HPDE6-E6E7 (cell line): ENCODE data around the gene OLA1.

Source experiments
- DNase-seq: peaks from one replicate; pipeline ENCODE4 v3.0.0; 2011; ENCODE audit warnings: missing footprints; ENCODE audit errors: extremely low spot score

The OLA1 gene

DNA sequence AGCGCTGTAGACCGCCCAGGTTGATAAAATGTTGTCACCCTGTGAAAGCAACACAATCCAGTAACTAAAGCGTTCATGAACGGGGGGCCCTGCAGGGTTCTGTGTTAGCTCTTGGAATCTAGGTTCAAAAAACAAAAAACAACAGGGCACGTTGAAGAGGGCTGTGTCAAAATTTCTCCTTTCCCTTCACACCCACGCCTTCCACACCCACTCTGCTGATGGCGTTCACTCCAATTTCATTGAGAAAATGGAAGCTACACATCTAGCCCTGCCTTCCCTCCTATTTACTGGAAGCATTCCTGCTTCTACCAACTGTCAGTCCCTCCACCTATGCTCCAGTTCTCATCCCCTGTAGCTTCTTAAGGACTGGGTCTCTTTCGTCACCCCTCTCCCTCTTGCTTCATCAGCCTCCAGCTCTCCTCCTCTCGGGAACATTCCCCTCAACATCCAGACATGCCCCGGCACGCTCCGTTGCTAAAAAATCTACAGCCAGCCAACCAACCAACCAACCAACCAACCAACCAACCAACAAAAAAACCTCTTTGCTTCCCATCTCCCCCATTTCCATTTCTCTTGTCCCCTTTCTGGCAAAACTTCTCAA, 184.7 kb downstream of the OLA1 start:
- no peak for DNase-seq

DNA sequence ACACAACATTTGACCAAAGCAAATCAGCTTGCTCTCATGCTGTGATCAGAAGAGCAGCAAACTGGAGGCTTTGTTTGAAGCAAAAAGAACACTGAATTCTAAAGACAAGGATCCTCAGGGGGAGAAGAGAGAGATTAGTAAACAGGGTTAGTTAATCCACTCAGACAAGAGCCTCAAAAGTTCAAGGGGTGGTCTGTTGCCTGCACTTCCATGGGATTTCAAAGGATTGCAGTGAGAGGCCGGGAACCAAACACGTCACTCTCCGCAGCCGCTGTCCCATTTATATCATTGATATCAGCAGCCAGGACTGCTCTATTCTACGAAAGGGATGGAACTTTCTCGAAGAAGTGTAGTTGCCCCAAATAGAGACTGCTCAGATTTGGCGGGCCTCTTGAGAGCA, 185.4 kb downstream of the OLA1 start:
- no peak for DNase-seq

DNA sequence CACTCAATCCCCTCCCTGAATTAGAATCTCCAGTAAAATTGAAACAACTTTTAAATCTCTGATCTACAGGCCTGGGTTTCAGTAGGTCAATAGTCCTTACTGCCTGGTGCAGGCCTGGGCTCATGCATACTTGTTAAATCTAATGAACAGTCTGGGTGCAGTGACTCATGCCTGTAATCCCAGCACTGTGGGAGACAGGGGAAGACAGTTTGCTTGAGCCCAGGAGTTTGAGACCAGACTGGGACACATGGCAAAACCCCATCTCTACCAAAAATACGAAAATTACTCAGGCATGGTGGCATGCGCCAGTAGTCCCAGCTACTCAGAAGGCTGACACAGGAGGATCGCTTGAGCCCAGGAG, 188.5 kb downstream of the OLA1 start:
- DNase-seq = no peak

DNA sequence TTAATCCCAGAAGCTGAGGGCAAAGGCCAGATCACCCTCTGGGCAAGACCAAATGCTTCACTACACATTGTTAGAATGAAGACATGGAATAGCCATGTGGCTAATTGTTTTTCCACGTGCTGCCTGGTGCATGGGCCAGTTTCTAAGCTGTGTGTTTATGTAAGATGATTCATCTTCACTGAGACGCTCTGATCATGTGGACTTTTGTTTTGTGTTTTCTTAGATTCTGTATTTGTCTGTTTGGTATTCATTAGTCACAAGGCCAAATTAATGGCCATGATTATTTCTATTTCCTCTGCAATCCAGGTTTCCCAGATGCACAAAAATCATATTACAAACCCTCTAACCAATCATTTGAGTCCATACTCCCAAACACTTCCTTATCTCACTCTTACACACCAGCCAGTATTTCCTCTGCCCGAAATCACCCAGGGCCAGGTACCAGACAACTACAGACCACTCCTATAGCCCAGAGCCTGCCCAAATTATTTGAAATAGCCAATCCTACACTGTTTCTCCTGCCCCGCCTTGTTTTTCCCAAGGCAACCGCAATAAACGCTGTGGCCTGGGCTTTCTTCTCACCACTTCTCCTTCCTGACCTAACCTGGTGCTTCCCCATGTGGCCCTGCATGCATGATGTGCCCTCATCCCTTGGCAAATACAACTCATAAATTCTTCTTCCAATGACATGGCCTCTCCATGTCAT, 189.0 kb downstream of the OLA1 start:
- no peak for DNase-seq

DNA sequence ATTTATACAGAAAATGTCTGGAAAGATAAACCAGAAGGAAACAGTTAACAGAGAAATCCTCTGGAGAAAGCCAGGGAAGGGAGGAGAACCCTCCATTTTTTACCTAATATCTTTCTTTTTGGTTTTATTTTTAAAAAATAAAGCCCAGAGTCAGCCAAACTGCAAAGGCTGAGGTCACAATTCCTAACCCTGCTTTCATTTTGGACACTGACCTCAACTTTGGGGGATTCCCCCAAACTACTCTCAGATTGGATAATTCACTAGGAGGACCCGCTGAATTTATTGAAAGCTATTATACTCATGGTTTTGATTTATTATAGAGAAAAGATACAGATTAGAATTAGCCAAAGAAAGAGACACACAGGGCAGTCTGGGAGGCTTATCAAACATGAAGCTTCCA, 189.9 kb downstream of the OLA1 start:
- DNase-seq = no peak

DNA sequence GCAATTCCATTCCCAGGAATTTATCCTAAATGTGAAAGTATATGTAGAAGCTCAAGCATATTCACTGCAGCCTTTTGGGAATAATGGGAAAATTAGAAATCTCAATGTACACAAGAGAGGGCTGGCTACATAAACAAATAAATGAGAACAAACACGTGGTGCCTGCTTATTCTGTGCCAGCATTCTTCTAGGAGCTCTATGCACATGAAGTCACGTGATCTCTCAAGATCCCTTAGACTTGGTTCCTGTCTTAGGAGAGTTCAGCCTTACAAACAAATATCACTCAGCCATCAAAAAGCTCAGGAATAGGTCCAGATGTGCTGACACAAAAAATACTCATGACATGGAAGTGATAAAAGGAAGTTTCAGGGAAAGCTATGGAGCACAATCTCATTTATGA, 190.3 kb downstream of the OLA1 start:
- no peak for DNase-seq

DNA sequence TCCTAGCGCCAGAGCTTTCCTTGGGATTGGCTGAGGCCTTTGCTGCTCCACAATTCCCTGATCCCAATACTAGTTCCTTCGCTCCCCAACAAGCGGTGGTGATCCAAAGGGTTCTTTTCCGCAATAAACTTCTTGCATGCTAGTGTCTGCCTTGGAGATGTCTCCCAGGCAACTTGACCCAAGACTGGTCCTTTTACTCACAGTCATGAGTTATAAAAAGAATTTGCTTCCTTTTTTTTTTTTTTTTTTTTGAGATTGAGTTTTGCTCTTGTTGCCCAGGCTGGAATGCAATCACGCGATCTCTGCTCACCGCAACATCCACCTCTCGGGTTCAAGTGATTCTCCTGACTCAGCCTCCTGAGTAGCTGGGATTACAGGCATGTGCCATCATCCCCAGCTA, 193.4 kb downstream of the OLA1 start:
- no peak for DNase-seq

DNA sequence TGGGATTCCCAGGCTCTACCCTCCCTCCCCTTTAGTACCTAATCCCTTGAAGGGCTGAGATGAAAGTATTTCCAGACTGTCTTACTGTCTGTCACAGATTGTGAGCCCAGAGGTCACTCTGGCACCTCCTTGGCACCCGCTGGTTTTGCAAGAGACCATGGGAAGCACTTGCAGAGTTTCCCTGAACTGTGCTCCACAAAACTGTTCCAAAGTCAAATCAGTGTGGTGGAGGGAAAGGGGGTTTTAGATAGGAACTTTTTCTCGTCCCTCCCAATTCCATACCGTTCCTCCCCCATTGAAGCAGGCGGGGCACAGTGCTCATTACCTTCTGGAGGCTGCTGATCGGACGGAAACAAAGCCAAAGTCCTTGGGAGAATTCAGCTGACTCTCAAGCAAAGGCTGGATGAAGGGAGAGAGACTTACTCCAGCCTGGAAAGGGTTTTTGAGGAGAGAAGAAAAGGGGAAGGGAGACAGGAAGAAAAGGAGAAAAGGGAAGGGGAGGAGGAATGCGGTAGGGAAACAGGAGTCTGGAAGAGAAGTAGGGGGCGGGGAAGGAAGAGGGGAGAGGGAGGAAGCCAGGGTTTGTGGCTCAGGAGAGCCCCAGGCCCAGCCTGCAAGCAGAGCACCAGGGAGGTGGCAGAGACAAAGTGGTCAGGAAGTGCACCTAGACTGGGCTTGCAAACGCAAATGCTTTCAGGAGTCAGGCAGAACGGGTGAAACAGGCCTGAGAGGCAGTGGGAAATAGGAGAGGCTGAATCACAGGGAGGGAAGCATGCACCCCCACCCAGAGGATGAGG, 194.8 kb downstream of the OLA1 start:
- no peak for DNase-seq

DNA sequence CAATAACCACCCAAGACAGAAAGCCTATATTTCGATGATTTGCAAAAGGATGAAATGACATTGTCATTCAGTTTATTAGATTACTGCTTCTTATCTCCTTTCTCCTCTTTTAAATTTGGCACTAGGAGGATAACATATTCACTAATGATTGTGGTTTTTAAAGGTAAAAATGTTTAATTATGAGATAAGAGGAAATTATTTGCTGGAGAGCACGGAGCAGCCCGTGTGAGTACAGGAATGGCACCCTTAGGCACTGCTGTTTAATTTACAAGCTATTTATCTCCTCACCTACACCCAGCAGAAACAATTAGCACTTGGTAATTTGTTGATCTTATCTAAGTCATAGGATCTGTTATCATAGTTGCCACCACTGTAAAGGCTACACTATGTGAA, 195.8 kb downstream of the OLA1 start:
- no peak for DNase-seq

DNA sequence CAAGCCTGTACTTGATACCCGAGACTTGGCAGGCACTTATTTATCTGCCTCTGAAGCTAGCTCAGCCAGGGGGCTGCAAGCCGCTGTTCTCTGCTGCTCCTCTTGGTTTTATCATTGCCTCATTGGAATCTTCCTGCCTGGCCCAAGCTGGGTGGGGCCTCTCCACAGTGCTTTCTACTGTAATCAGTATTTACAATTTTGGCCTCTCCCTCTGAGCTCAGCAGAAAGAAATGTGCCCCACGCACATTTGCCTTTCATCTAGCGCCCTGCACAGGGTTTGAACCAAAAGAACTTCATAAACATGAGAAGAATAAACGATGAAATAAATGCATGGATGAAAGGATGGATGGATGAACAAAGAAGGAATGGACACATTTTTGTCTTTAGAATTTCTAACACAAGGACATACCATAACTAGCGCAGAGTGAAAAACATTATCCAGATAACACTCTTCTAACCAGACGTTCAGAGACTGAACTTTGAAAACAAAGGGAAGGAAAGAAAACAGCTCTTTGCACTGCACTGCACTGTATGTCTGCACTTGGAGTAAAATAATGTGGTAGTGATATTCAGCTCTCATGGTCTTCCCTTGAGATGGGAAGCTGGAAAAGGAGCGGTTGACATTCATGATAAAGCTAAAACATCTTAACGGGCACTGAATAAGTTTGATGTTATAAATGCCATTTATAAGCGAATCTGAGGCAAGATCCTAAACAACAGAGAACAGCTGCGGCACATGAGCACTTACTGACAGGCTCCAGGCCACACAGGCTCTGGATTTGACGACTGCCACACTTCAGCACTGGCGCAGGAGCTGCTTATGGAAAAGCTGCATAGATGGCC, 196.4 kb downstream of the OLA1 start:
- DNase-seq = peak; percentile 37

DNA sequence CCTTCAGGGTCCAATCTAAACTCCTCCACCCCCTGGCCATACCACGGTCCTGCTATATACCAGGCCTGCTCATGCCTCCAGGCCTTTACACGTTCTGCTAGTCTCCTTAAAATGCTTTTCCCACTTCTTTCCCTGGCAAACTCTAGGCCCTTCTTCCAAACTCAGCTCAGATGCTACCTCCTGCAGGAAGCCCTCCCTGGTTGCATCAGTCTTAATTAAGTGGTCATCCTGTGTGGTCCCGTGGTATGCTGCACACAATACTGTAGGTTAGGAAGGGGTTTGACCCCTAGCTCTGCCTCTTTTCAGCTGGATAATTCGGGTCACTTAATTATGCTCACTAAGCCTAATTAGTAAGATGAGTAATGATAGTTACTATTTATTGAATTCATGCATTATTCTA, 197.3 kb downstream of the OLA1 start:
- no peak for DNase-seq

DNA sequence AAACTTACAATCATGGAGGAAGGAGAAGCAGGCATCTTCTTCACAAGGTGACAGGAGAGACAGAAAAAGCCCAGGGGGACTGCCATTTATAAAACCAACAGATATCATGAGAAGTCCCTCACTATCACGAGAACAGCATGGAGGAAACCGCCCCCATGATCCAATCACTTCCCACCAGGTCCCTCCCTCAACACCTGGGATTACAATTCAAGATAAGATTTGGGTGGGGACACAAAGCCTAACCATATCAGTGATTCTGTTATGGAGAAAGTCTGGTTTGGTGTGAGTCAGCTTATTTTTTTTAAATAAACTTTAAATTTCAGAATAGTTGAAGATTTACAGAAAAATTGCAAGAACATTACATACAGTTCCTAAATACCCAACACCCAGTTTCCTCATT, 198.4 kb downstream of the OLA1 start:
- no peak for DNase-seq

DNA sequence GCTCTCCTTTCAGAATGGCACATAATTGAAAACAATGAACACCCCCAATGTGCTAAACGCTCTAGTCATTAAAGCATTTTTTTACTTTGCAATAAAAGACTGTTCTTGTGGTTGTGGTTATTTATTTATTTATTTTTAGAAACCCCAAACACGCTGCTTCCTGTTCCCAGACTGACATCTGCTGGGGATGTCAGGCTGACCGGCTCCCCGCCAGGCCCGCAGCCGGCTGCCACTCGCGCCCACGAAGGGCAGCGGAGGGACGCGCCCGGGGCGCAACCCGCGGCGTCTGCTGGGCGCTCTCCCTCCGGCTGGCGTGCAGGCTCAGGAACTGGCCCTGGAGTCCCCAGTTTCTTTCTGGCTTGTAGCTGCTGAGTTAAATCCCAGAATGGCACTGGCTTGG, 200.1 kb downstream of the OLA1 start:
- no peak for DNase-seq

DNA sequence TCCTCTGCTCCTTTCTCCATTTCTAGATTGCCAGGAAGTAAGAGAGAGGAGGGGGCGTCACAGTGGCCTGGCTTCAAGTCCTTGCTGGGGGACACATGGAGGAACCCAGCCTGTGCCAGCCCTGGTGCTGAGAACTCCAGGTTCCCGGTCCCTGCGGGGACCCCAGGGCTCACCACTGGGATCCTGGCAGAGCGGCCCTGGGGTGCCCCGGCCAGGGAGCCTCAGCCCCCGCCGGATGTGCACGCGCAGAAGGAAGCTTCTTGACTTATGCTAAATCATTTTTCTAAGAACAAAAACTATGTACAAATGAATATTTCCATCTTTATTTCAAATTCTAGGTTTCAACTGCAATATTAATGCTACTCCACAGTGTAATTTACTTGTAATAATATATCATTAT, 200.6 kb downstream of the OLA1 start:
- no peak for DNase-seq

DNA sequence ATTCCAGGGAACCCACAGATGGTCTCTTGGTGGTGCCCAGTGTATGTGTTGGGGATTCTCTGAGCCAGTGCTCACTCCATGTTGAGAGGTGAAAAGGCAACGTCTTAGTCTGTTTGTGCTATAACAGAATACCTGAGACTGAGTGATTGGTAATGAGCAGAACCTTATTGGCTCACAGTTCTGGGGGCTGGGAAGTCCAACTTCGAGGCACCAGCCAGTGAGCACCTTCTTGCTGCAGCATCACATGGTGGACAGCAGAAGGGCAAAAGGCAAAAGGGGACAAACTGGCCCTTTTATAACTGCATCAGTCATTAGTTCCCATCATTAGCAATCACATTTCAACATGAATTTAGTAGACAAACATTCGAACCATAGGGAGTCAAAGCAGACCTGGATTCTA, 202.2 kb downstream of the OLA1 start:
- DNase-seq = no peak

DNA sequence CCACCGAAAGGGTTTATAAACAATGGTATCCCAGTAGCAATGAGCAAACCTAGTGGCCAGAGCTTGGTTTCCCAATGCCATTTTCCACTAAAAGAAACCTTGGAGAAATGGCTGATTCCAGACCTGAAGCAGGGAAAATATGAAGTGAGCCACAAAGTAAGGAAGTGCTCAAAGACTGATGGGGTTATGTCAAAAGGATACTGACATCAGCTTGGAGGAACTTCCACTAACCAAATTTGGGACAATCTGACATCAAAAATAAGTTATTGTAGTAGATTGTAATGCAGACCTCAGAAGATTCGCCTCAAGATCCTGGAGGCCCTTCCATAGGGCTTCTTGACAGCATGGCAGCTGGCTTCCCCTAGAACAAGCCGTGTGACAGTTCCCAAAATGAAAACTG, 203.8 kb downstream of the OLA1 start:
- no peak for DNase-seq

DNA sequence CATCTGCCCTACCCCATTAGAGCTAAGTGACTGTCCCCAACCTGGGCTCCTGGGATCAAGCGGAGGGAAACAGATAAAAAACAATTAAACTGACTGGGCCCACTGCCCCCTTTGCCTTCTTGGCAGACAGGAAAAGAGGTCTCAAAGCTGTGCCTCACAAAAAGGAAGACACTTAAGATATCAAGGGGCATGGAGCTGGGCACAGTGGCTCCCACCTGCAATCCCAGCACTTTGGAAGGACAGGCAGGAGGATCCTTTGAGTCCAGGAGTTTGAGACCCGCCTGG, 208.0 kb downstream of the OLA1 start:
- DNase-seq = no peak

DNA sequence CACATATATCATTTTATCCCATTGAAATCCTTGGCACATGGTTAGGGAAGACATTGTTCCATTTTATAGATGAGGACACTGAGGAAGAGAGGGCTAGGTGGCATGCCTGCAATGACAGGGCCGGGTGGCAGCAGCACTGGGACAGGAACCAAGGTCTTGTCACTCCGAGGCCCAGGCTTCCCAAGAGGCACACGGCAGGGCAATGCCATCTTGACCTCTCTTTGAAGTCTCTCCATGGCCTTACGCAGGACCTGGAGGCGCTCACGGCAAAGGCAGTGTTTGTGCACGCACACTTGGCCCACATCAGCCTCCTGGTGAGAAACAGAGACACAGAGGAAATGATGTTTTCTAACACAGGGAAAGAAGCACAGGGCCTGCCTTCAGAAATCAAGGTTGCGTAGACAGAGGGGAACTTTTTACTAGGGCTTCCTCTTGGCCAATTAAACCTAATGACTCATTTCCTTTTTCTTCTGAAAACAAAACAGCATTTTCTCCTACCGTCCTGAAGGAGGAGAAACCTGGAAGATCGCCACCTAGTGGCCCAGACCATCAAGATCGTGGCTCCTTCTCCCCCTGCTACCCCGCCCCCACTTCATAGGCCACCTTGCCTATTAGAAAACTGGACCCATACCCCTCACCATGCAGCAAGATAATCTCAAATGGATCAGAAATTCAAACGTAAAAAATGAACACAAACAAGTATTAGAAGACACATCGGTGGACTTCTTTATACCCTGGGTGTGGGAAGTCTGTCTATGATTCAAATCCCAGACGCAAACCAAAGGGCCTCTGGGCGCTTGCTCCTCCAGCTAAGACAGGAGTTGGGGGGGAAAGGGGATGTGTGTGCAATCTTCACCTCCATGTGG, 208.5 kb downstream of the OLA1 start:
- DNase-seq = peak; percentile 76

DNA sequence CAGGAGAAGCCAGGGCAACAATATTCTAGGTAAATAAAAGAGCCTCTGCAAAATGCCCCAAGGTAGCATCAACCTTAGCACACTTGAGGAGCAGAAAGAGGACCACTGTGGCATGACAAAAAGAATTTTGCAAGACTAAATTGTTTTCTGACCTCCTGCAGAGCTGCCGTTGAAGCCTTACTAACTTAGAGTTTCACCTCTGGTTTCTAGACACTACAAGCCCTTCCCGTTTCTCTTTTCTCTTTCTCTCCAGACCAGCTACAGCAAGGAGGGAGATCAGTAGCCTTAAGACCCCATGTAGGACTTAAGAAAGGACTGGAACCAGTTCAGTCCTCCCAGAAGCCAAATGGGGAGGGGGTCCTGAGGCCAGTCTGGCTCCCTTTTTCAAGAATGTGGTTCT, 209.9 kb downstream of the OLA1 start:
- no peak for DNase-seq

DNA sequence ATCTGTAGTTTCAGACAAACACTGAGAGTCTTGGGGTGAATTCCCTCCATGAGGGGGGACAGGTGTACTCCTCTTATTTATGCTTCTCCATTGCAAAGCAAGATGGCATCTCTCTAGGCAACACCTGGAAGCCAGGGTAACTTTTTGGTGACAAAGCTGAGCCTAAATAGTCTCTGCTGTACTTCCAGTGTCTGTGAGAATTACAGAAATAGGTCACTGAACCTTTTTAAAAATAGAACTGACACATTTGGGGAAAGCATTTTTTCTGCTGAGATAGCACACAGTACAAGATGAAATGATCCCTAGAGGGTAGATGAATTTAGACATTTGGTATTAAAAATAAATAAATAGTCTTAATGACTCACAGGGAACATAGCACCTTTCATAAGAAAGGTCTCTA, 211.5 kb downstream of the OLA1 start:
- DNase-seq = no peak

DNA sequence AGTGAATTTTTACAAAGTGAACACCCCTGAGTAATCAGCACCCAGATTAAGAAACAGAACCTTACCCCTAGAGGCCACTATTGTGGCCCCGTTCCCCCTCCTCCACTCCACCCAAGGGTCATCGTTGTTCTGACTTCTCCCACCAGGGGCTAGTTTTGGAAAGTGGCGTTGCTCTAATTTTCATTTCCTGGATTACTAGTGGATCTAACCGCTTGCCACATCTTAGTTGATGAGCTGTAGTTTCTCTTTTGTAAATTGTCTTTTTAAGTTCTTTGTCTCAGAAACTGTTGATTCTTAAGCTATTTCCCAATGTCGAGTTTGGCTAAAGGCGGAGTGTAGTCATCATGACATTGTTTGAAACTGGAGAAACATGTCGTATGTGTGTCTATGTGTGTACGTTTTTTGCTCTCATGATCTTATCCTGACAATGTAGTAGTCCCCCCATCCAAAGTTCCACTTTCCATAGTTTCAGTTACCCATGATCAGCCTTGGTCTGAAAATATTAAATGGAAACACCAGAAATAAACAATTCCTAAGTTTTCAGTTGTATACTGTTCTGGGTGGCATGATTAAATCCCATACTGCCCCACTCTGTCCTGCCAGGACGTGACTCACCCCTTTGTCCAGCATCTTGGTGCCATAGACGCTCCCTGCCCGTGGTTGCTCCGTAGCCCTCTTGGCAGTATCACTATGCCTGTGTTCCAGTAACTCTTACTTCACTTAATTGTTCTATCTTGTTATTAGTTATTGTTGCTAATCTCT, 212.2 kb downstream of the OLA1 start:
- DNase-seq = no peak
